GM18858 (cell line): ENCODE data around the gene MCM7.

Source experiments
- ATAC-seq: cut with Tn5 transposase; IDR thresholded peaks from one replicate; pipeline ENCODE4 v1.9.1; 2021; ENCODE audit not compliant: unreplicated experiment

The MCM7 gene

DNA sequence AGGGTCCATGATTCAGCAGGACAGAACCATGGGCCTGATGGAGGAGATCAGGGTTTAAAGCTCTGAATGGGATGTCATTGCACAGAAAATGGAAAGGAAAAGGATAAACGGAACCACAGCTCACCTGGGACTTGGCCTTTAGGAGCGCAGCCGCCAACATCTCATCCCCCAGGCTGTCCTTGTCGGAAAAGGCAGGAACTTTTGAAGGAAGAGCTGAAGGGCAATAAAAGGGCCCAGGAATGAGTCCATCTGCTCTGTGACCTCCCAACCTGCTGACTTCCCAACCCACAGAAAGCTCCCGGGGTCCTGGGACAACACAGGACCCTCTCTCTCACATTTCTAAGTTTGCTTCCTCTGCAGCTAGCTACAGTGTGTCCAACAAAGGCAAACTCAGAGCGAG, 25.8 kb downstream of the MCM7 start:
- ATAC-seq, result no peak

DNA sequence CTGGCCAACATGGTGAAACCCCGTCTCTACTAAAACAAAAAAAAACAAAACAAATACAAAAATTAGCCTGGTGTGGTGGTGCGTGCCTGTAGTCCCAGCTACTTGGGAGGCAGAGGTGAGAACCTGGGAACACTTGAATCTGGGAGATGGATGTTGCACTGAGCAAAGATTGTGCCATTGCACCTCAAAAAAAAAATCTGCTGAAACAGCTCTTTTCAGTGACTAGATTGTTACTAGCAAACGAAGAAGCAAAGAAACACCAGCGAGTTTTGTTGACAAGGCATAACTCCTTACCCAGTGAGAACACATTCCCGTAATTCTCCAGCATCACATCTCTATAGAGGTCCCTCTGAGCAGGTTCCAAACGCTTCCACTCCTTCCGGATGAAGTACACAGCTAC, 26.4 kb downstream of the MCM7 start:
- no peak for ATAC-seq

DNA sequence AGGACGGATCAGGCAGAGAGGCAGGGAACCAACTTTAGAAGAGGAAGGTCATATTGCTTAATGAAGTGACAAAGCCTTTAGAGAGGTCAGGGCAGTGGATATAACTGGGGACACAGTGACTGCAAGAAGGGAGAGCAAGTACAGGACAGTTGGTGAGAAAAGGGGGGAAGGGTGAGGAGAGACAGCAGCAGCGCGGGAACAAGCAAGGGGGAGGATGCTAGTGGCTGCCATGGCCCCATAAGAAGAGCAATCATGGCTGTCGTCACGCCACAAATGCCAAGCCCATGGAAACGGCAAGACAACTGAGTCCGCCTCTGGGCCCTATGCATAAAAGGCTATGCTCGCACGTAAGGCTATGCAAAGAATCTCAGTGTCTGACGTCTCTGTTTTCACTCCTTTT, 28.7 kb downstream of the MCM7 start:
- ATAC-seq, result no peak

DNA sequence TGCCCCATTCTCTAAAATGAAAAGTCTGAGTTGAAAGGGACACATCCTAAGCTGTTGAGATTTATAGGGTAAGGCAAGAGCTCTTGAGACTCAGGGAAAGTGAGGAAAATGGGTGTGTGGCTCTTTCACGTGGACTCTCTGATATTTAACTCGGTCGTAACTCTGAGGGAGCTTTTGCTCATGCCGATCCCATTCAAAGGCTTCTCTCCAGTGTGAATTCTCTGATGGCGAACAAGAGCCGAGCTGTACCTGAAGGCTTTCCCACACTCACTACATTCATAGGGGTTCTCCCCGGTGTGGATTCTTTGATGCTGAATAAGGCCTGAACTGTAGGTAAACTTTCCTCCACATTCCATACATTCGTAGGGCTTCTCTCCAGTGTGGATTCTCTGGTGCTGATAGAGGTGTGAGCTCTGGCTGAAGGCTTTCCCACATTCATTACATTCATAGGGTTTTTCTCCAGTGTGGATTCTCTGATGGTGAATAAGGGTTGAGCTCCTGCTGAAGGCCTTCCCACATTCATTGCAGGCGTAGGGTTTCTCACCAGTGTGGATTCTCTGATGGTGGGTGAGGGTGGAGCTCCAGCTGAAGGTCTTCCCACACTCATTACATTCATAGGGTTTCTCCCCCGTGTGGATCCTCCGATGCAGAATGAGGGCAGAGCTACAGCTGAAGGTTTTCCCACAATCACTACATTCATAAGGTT, 30.0 kb downstream of the MCM7 start:
- no peak for ATAC-seq

DNA sequence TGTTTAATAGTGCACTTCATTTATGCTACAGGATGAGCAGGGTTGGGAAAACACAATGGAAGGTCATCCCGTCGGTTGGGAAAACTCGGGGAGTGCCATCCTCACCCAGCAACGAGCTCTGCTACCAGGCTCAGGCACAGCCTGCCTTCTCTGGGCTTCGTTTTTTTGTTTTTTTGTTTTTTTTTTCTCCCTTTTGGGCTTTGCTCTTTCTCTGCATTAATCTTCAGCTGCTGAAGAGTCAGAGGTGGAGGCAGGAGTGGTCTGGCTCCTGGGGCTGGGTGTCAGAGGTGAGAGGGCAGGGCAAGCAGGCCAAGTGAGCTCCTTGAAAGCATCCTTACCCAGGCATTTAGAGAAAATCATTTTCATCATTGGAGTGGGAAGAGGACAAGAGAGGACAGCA, 31.2 kb downstream of the MCM7 start:
- no peak for ATAC-seq

DNA sequence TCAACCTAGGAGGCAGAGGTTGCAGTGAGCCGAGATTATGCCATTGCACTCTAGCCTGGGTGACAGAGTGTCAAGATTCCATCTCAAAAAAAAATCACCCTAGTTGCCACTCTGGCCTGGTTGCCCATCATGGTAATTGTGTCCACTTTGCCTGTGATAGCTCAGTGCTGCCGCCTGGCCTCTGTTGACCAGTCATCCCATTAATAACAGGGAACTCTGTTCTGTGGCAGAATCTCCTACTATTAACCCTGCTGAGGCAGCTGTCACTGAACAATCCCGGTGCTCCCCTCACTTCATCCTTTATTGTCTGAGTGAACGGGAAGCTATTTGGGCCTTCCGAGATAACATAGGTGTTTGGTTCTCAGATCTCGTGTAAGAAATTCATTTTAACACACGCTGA, 34.2 kb downstream of the MCM7 start:
- no peak for ATAC-seq

DNA sequence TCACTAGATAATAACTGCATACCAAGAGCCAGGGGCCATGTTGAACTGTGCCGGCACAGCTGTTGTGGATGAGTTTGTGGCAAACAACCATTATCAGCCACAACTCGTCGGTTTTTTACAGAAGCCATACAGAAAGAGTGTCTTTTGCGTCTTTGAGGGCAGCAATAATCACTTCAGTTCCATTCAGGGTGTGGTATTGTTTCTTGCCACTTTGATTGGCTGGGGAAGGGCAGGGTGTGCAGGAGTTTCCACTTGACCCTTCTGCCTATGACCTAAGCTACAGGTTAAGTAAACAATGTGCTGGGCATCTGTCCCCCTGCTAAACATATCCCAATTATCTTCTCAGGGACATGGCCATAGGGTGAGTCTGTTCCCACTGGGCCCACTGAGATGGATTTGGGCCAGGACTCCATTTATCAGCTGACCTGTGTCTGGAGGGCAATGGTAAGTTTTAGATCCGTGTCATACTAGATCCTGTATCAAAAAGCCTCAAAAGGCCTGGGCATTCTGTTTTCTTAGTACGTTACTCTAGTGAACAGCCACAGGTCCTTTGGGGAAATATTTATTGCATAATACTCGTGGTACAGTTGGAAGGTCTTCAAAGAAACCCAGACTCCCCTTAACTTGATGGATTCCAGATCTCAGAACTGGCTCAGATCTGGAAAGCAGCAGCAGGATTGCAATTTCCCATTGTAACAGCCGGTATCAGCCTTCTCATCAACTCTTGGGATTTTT, 35.6 kb downstream of the MCM7 start:
- no peak for ATAC-seq

DNA sequence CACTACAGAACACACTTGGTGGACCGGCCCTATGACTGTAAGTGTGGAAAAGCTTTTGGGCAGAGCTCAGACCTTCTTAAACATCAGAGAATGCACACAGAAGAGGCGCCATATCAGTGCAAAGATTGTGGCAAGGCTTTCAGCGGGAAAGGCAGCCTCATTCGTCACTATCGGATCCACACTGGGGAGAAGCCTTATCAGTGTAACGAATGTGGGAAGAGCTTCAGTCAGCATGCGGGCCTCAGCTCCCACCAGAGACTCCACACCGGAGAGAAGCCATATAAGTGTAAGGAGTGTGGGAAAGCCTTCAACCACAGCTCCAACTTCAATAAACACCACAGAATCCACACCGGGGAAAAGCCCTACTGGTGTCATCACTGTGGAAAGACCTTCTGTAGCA, 37.0 kb downstream of the MCM7 start:
- no peak for ATAC-seq

DNA sequence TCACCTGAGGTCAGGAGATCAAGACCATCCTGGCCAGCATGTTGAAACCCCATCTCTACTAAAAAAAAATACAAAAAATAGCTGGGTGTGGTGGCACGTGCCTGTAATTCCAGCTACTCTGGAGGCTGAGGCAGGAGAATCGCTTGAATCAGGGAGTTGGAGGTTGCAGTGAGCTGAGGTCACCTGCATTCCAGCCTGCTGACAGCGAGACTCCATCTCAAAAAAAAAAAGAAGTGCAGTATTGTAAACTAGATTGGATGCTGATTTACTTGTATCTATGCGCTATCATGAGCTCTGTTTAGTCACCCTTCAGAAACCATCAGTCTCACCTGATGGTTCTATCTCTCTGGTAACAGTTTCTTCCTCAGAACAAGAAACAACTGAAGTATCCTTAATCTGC, 37.8 kb downstream of the MCM7 start:
- ATAC-seq, result no peak

DNA sequence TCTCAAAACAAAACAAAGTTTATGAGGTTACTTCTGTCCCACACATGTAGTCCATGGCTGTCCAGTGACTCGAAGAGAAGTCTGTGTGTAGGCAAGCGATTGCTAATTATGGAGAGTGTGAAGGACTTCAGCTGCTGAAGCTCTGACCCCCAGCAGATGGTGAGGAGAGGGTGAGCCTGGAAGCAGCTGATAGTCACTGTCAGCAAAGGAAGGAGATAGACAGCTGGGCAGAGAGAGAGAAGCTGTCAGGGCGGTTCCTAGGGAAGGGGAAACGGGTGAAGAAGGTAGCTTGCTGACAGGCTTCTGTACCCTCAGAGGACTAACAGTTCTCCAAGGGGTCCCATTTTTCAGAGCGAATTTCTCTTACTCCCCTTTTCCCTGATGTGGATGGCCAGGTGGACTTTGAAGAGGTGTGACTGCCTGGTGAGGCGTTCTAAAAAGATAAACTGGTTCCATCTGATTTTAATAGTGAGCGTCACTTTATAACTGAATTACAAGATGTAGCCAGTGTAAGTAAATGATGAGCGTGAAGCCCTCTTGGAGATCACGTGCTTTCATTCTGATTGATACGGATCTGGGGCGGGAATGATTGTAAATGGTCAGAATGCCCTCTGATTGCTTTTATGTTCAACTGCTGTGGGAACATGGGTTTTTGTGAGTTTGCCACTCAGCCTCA, 39.5 kb downstream of the MCM7 start:
- ATAC-seq, result no peak

DNA sequence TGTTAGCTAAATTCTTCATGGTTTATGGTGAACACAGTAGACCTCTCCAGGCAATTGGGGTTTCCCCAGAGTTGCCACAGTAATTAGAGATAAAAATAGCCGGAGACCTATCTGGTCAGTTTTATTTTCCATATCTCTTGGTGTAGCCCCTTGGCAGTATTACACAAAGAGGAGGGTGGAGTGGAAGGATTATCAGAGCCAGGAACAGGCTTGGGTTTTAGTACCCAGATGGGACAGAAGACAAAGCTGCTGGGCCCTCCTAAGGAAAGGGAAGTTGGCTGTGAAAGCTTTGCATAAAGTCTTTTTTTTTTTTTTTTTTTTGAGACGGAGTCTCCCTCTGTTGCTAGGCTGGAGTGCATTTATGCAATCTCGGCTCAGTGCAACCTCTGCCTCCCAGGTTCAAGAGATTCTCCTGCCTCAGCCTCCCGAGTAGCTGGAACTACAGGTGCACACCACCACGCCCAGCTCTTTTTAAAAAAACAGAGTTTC, 41.9 kb downstream of the MCM7 start:
- no peak for ATAC-seq

DNA sequence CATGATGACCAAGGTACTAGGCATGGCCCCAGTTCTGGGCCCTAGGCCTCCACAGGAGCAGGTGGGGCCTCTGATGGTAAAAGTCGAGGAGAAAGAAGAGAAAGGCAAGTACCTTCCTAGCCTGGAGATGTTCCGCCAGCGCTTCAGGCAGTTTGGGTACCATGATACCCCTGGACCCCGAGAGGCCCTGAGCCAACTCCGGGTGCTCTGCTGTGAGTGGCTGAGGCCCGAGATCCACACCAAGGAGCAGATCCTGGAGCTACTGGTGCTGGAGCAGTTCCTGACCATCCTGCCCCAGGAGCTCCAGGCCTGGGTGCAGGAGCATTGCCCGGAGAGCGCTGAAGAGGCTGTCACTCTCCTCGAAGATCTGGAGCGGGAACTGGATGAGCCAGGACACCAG, 44.2 kb downstream of the MCM7 start:
- no peak for ATAC-seq

DNA sequence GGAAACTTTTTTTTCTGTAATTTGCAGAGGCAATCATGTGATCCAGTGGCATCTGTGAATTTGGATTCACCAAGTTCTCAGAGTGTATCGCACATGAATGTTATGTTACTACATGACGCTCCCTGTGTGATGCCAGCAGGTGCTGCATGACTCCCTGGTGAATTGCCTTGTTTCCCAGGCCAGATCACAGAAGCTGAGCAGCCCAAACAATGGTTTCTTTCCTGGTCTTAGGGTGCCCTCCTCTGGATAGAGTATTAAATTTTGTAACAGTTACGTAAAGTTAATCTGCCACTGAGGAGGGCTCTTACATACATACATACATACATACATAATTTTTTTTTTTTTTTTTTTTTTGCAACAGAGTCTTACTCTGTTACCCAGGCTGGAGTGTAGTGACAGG, 48.0 kb downstream of the MCM7 start:
- ATAC-seq, result no peak

DNA sequence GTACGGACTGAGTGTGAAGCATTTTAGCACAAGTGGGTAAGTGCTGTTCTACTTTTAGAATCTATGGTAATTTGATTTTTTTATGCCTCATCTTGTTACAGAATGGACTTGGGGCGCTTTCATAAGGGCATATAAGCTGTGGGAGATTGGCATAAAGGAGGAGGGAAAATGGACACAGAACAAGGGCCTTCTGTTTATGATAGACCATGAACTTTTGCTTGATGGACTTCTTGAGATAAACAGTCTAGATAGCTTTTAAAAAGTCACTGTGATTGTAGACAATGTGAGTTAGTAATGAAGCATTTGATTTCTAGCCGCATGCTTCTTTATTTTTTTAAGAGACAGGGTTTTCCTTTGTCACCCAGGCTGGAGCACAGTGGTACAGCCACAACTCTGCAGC, 49.6 kb downstream of the MCM7 start:
- no peak for ATAC-seq

DNA sequence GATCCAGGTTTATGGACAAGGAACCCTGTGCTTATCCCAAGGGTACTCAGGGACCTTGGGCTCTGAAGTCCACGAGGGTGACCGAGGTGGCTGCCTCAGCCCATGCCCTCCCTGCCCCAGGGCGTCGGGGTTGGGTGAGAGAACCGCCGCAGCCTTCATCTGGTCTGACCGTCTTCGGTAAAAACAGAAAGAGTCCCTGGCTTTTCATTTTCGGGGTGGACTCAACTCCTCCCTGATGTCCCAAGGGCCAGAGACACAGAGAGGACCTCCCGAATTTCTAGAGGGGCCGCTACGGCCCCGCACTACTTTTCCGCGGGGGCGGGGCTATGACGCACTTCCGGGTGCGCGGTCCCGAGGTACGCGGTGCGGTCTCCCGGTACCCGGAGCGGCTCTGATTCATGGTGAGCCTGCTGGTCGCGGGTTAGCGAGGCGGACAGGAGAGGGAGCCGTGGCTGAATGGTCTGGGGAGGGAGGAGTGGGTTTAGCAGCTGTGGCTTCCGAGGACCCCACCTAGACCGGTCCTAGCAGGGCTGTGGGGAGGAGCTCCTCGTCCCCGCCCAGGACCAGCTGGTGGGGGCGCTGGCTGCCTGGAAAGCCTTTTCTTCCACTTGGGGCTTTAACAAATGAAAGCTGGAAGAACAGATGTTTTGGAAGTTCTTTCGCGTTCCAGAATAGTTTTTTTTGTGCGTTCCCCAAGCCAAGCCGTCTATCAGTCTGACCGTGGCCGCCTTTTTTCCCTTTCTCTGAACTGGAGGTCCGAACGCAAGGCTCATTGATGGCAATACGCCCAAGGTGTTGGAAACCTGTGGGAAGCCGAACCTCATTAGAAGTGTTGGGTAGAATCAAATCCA, 51.5 kb downstream of the MCM7 start, which contains the start of gene ZSCAN21:
ZSCAN21 (plus strand) TSS at position 334 of the 851 bp plus-strand sequence. CDS start 7,233 bp downstream, outside the sequence.
- peak; percentile 76 for ATAC-seq

DNA sequence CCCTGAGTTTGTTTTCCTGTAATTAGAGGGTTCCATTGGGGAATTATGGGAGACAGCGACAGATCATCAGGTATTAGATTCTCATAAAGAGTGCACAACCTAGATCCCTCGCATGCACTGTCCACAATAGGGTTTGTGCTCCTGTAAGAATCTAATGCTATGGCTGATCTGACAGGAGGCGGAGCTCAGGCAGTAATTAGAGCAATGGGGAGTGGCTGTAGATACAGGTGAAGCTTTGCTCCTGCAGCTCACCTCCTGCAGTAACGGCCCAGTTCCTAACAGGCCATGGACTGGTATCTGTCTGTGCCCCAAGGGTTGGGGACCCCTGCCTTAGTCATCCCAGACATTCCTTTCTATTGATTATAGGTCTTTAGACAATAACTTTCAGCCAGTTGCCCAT, 52.5 kb downstream of the MCM7 start:
- ATAC-seq, result no peak

DNA sequence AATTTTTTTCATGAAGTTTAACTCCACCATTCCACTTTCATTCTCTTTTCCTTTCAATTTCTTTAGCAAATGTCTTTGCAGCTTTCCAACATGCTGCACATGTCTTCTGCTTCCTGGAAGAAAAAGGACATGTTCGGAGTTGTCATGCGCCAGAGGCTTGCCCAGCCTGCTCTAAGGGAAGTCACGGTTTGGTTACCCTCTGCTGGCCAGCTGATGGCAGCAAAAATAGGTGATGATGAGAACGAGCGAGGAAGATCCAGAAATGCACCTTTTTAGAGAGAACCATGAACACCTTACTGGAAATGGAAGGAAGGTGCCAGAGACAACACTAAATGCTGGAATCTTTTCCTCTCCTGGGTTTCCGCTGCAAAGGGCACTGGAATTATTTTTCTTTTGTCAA, 56.5 kb downstream of the MCM7 start:
- no peak for ATAC-seq
